HEK293 (cell line): ENCODE measurements around the gene MRPL11.

ENCODE experiments used
- CTCF ChIP-seq: fragments of 450-650 bp; formaldehyde crosslinking; IDR thresholded peaks from 2 replicates; pipeline ENCODE4 v1.5.1; 2016; ENCODE audit warnings: missing biosample characterization, missing genetic modification characterization
- KLF9 ChIP-seq: fragments of 450-650 bp; formaldehyde crosslinking; IDR thresholded peaks from 2 replicates; pipeline ENCODE4 v1.5.1; 2016; ENCODE audit warnings: missing biosample characterization, missing genetic modification characterization, low read depth
- SALL2 ChIP-seq: fragments of 450-650 bp; formaldehyde crosslinking; IDR thresholded peaks from 2 replicates; pipeline ENCODE4 v1.5.0; 2017; ENCODE audit warnings: missing biosample characterization, mild to moderate bottlenecking, missing genetic modification characterization, borderline replicate concordance
- YY1 ChIP-seq: fragments of 450-650 bp; formaldehyde crosslinking; IDR thresholded peaks from 2 replicates; pipeline ENCODE4 v1.5.1; 2018; ENCODE audit warnings: missing biosample characterization, missing genetic modification characterization
- ZBTB7A ChIP-seq: fragments of 450-650 bp; formaldehyde crosslinking; IDR thresholded peaks from 2 replicates; pipeline ENCODE4 v1.5.1; 2016; ENCODE audit warnings: low read depth, missing biosample characterization, missing genetic modification characterization
- ZNF248 ChIP-seq: fragments of 450-650 bp; formaldehyde crosslinking; IDR thresholded peaks from 2 replicates; pipeline ENCODE4 v1.5.1; 2017; ENCODE audit warnings: missing biosample characterization, missing genetic modification characterization
- ZNF76 ChIP-seq: fragments of 450-650 bp; formaldehyde crosslinking; IDR thresholded peaks from 2 replicates; pipeline ENCODE4; 2016; ENCODE audit warnings: low read depth, missing biosample characterization, missing genetic modification characterization, borderline replicate concordance

DNA sequence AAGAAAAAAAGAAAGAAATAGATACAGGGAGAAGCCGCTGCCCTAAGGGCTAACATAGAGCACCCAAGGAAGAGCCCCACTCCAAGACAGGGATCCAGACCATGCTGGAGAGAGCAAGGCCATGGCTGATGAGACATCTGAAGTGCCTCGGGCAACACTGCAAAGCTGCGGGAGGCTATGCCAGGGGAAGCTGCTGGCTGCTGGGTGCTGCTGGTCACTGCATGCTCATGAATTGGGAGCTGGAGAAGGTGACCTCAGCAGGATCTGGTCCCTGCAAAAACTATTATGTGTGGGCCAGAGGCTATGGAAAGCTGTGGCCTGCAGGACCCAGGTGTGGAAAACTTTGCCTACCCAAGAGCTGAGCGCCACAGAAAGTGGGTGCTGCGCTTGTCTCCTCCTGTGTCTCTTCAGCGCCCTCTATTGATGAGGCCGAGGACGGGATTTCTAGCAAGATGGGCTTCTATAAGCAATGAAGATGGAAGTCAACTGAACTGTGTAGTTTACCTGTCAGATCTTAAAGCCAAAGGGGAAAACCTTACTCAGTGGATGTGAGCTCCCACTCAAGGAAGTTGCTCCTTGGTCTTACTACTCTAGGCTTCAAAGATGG, 49.8 kb downstream of the MRPL11 start:
- no peak for TF ChIP-seq ZNF248 (tag by site-specific recombination)
- no peak for TF ChIP-seq ZNF76 (tag by site-specific recombination)
- no peak; the same call in 1 of the 2 replicates for TF ChIP-seq CTCF (tag by site-specific recombination)
- no peak for TF ChIP-seq YY1 (tag by site-specific recombination)
- no peak for TF ChIP-seq ZBTB7A (tag by site-specific recombination)
- TF ChIP-seq SALL2 (tag by site-specific recombination): no peak
- TF ChIP-seq KLF9: no peak
